Measurements from ENCODE around the gene CCR5.
"Not testable (repeated sequence)": the region's sequence is repeated elsewhere in the genome, so short reads cannot be mapped to it uniquely, and the experiment has no call there.

Gene CCR5

GRCh38 chr3:46370839-46371518 is at the start of gene CCR5:
Gene CCR5, plus strand, starts transcription at chr3:46370946. Its CDS starts 1,957 bp downstream, at chr3:46372903.
- no peak for DNase-seq

DNA sequence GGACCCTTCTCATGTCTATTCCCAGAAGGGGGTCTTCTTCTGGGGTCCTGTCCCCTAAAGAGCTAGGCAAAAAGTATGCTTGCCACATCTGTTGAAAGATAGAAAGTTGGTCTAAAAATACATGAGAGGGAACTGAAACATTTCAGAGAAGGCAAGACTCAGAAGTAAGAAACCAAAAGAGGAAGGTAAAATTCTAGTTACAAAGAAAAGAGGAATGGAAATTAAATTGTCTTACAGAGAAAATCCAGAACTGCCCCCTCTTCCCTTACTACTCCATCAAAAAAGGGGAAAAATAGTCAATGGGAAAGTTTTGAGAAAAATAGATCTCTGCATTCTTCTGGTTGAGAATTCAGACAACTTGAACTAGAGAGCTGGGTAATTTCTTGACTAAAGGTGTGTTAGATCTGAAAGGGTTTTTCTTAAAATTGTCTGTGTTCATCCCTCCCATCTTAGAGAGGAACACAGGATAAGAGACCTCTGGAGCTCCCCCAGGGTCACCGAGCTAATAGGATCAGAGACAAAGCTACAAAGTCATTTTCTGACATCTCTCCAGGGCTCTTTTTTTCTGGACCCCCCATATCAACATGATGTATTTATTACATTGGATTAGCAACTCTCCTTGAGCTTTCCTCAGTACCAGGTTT is 49.2 kb upstream of the CCR5 start:
- no peak for DNase-seq

GRCh38 chr3:46324036-46324435 is 46.7 kb upstream of the CCR5 start:
- DNase-seq, result no peak

GRCh38 chr3:46325645-46326300 is 45.0 kb upstream of the CCR5 start:
- DNase-seq, result no peak

- DNase-seq, result not testable (repeated sequence)
Measured at GRCh38 chr3:46330676-46331075, 40.1 kb upstream of the CCR5 start.

DNA sequence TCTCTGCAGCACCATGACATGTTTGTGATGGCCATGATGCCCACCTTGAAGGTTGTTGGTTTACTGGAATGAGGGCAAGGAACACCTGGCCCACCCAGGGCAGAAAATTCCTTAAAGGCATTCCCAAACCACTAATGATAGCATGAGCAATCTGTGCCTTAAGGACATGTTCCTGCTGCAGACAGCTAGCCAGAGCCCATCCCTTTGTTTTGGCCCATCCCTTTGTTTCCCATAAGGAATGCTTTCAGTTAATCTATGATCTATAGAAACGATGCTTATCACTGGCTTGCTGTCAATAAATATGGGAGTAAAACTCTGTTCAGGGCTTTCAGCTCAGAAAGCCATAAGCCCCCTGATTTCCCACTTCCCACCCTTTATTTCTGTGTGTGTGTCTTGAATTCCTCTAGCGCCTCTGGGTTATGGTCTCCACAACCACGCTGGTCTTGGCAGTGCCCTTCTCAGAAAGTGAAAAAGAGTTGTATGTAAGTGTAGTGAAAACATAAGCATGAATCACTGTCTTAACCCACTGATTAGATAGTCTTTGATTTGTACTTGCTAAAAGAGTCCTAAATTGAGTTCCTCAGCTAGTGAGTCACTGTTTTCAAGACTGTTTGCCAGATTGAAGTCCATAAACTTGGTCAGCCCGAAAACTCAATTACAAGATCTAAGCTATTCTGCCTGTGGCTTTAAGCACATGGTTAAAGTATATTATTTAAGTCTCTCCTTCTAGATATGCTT is 35.8 kb upstream of the CCR5 start:
- DNase-seq, result no peak

- DNase-seq, result no peak
Measured at GRCh38 chr3:46335541-46335940, 35.2 kb upstream of the CCR5 start.

GRCh38 chr3:46337911-46338310 is 32.8 kb upstream of the CCR5 start:
- no peak for DNase-seq

DNA sequence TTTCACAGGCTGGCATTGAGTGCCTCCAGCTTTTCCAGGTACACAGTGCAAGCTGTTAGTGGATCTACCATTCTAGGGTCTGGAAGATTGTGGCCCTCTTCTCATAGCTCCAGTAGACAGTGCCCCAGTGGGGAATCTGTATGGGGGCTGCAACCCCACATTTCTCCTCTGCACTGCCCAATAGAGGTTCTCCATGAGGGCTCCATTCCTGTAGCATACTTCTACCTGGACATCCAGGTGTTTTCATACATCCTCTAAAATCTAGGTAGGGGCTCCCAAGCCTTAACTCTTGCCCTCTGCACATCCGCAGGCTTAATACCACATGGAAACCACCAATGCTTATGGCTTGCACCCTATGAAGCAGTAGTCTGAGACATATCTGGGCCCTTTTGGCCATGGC is 31.9 kb upstream of the CCR5 start:
- no peak for DNase-seq

DNA sequence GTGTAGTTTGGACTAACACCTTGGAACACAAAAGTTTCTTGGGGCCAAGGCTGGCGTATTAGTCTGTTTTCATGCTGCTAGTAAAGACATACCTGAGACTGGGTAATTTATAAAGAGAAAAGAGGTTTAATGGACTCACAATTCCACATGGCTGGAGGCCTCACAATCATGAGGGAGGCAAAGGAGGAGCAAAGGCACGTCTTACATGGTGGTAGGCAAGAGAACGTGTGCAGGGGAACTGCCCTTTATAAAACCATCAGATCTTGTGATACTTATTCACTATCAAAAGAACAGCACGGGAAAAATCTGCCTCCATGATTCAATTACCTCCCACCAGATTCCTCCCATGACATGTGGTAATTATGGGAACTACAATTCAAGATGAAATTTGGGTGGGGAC is 26.3 kb upstream of the CCR5 start:
- no peak for DNase-seq

- no peak for DNase-seq
Measured at GRCh38 chr3:46348823-46349482, 21.8 kb upstream of the CCR5 start.

GRCh38 chr3:46349484-46350261 is 21.1 kb upstream of the CCR5 start:
- no peak for DNase-seq

- no peak for DNase-seq
Measured at GRCh38 chr3:46350262-46350565, 20.5 kb upstream of the CCR5 start.

DNA sequence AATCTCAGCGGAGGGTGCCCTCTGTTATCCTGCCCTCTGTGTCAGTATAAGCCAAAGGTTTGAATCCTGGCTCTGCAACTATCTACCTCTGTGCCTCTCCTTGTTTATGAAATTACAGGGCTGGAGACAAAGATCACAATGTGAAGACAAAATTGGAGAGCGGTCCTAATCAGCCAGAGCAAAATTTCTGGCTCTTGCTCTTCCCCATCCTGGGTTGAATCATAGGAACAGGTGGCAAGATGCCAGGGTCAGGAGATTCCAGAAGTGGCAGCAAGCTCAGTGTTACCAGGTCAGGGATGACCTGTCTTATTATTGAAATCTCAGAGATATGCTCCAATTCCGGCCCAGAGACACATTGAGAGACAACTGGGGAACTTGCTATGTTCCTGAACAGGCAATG is 19.1 kb upstream of the CCR5 start:
- DNase-seq, result no peak

DNA sequence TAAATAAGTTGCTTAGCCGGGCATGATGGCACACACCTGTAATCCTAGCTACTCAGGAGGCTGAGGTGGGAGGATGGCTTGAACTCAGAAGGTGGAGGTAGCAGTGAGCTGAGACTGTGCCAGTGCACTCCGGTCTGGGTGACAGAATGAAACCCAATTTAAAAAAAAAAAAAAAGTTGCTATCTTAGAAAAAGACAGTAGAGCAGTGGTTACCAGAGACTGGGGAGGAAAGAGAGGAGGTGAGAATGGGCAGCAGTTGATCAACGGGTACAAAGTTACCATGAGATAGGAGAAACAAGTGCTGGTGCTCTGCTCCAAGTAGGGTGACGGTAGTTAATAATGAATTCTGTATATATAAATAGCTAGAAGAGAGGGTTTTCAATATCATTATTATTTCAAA is 17.7 kb upstream of the CCR5 start:
- no peak for DNase-seq

- DNase-seq, result no peak
Measured at GRCh38 chr3:46353647-46354410, 16.9 kb upstream of the CCR5 start, which contains the start of gene CCR2. Gene CCR2, plus strand, starts transcription at chr3:46354111. Its CDS starts 3,417 bp downstream, at chr3:46357528.

DNA sequence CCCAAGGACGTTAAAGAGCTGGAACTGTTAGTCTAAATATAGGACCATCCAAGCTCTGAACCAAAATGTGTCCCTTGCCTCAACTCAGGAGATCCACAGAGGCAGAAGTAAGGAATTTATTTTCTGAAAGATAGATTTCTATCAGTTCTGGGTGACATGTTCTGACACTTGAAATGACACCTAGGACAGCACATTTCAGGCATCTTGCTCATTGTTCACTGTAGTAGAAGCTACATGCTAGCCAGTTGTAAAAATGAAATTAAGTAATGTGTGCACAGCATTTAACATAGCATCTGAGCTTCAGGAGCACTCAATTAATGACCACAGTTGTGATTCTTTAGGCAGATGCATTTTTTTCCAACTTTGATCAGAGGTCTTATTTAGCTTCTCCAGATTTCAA is 16.3 kb upstream of the CCR5 start:
- no peak for DNase-seq

DNA sequence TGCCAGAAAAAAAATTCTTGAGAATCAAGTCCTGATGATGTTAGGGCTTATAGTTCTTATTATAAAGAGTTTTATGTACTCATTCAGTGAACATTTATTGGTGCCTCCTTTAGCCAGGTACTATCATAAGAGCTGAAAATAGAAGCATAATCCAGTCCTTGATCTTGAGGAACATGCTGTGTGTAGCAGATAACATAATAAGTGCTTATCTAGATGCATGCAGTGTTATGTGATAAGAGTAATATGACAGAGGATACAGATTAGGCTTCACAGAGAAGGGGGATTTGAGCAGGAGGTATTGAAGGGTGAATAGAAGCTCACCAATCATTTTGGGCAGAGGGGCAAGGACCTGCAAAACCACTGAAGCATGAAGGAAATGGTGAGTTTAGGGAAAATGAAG is 15.8 kb upstream of the CCR5 start:
- no peak for DNase-seq

GRCh38 chr3:46356276-46356675 is 14.5 kb upstream of the CCR5 start:
- no peak for DNase-seq

- DNase-seq, result no peak
Measured at GRCh38 chr3:46356909-46357308, 13.8 kb upstream of the CCR5 start.
